Ovary (tissue), 3 donors: Measurements from ENCODE around the gene PSMD13.

Experiments
- CTCF ChIP-seq, 3 donors: fragments of 450-650 bp in 2 of 3; fragments of 200-600 bp in 1 of 3; IDR thresholded peaks; one replicate each; pipeline versions ENCODE4 v1.5.1 to v1.8.0; 2016 to 2022; ENCODE audit warnings: antibody characterized with exemption in 3 of 3, mild to moderate bottlenecking in 1 of 3
- POLR2A ChIP-seq: fragments of 450-650 bp; IDR thresholded peaks from one replicate; pipeline ENCODE4 v1.6.1; 2017; ENCODE audit warnings: antibody characterized with exemption, mild to moderate bottlenecking, moderate library complexity
- donor health status: DM: no; HTN: no; CAD: no.

GRCh38 chr11:289398-289711 lies 52.6 kb downstream of the PSMD13 start:
- TF ChIP-seq CTCF (IDR thresholded peaks at IDR 0.05) (no peak), POLR2A (no peak)
